ENCODE data around the gene ABCC4.

The ABCC4 gene

DNA sequence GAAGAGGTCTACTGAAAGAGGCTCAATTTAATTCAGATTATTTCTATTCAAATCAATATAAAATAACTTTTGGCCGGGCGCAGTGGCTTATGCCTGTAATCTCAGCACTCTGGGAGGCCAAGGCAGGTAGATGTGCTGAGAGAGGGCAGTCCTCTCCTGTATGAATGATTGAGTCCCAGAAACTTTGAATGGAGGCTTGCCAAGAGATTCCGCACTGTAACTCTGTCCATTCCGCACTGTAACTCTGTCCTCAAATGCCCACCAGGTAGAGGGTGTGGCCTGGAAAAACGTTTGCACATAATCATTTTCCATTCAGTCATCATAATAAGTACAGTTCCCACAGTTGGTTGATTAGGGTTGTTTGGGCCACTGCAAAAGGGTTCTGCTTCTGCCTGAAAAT lies 314.2 kb downstream of the ABCC4 start:
- DNase-seq, result no peak

DNA sequence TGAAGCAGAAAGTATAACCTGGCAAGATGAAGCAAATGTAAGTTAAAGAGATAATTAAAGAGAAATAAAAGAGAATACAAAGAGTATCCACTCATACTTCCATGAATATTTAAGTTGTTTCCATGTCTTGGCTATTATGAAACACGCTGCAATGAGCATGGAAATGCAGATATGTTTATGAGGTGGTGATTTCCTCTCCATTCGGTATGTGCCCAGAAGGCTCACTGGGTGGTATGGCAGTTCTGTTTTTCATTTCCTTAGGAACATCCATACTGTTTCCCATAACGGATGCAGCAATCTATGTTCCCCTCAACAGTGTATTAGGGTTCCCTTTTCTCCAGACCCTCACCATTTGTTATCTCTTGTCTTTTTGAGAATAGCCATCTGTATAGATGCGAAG lies 316.3 kb downstream of the ABCC4 start:
- DNase-seq, result no peak

DNA sequence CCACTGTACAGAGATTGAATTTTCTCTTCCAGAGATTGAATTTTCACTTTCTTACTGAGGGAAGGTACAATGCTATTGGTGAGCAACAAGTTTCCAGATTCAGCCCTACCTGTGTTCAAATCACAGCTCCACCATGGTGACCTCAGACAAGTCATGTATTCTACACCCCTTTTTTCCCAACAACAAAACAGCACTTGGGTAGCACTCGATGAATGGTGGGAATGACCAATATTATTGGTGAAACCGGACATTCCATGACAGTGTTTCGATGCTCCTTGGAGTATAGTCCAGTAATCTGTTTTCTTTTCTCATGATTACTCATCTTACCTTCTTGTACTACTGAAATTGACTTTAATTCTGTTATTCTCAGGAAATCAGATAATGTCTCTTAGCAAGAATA lies 322.7 kb downstream of the ABCC4 start:
- no peak for DNase-seq

DNA sequence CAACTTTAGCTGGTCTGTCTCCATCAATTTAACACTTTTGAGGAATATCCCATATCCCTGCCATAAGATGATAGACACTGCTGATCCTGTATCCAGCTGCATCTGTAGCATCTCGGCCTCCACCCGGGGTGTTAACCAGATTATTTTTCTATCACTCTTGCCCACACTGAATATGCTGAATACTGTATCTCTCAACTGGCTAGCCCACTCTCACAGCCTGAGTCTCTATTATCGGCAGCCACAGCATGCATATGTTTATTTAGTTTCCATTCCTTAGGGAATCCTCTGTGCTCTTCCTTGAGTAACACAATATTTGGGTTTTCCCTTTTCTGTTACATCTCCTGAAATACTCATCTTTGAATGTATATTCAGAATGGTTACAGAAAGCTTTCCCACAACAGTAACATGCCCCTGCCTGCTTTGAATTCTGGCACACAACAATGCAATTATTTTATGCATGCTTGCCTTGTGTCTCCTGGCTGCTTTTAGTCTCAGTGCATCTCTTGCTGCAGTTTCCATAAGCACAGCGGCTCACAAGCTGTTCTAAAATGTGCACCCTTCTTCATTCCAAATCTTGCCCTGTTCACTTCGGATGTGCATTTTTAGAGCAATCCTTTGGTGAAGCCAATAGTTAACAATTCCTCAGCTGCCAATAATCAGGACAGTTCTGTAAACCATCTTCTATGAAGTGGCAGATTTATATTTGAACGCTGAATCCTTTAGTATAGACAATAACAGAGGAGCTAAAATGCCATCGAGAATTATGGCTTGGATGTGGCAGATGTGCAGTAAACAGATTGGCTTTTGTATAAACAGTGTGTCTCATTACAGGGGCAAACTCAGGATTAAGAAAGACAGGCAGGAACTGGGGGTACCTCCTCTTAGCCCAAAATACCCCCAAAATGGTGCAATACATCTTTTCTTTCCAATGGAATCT lies 327.0 kb downstream of the ABCC4 start:
- no peak for DNase-seq

DNA sequence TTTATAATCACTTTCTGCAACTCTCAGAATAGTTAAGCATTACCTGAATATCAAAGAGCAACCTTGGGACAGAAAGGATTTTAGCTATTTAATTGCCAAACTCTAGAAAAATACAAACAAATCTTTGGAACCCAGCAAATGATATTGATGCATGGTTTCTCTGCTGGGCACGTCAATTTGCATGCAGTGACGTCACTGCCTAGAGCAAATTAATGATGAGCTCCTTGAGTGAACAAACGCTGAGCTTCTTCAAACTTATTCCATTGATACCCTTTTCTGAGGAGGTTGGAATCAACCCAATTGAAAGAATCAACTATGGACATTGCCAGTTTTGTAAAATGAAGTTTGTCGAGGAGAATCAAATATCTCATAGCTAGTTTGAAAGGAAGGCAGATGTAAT lies 329.0 kb downstream of the ABCC4 start:
- no peak for DNase-seq

All from C1 segment of cervical spinal cord (tissue), 14 donors.